OCI-LY1 (cell line): ENCODE results near the gene FRMD4A.

Experiments used
- H2AFZ ChIP-seq: fragments of 200-600 bp; sonication (generic), shearing (Covaris generic); 2 replicates; pipeline ENCODE4 v1.6.0; 2014; ENCODE audit warnings: antibody characterized with exemption, mild to moderate bottlenecking, low read length
- H3F3A ChIP-seq: fragments of 200-600 bp; sonication (generic), shearing (Covaris generic); 2 replicates; pipeline ENCODE4 v1.6.0; 2014; ENCODE audit warnings: mild to moderate bottlenecking, antibody characterized with exemption, low read length, moderate library complexity; ENCODE audit not compliant: insufficient read depth
- H3K27ac ChIP-seq: fragments of 200-600 bp; sonication (generic); 2 replicates; pipeline ENCODE4 v1.5.1; 2014; ENCODE audit warnings: low read length, mixed run types, mild to moderate bottlenecking, low read depth; ENCODE audit not compliant: poor library complexity, severe bottlenecking
- H3K27me3 ChIP-seq: fragments of 200-600 bp; sonication (generic); 2 replicates; pipeline ENCODE4 v1.6.0; 2014; ENCODE audit warnings: antibody characterized with exemption, mild to moderate bottlenecking, low read length, moderate library complexity; ENCODE audit not compliant: insufficient read depth
- H3K36me3 ChIP-seq: fragments of 200-600 bp; sonication (generic); 2 replicates; pipeline ENCODE4 v1.6.1; 2014; ENCODE audit warnings: mild to moderate bottlenecking, antibody characterized with exemption, low read length, moderate library complexity, mixed read lengths; ENCODE audit not compliant: insufficient read depth
- H3K4me1 ChIP-seq: fragments of 200-600 bp; sonication (generic); 2 replicates; pipeline ENCODE4 v1.5.1; 2014; ENCODE audit warnings: mild to moderate bottlenecking, low read length, moderate library complexity; ENCODE audit not compliant: insufficient read depth, severe bottlenecking
- H3K4me2 ChIP-seq: fragments of 200-600 bp; sonication (generic), shearing (Covaris generic); 2 replicates; pipeline ENCODE4 v1.6.1; 2014; ENCODE audit warnings: low read length
- H3K4me3 ChIP-seq: fragments of 200-600 bp; sonication (generic); 2 replicates; pipeline ENCODE4 v1.5.1; 2014; ENCODE audit warnings: low read length, low read depth, mild to moderate bottlenecking, mixed read lengths; ENCODE audit not compliant: poor library complexity, severe bottlenecking
- H3K79me2 ChIP-seq: fragments of 200-600 bp; shearing (Covaris generic); 2 replicates; pipeline ENCODE4 v1.6.1; 2016; ENCODE audit warnings: mixed run types, low read length, mixed read lengths; ENCODE audit not compliant: insufficient read depth
- H3K9ac ChIP-seq: fragments of 200-600 bp; sonication (generic), shearing (Covaris generic); 2 replicates; pipeline ENCODE4 v1.6.1; 2014; ENCODE audit warnings: mild to moderate bottlenecking, low read length, mixed read lengths
- H3K9me2 ChIP-seq: fragments of 200-600 bp; sonication (generic), shearing (Covaris generic); 2 replicates; pipeline ENCODE4 v1.6.1; 2014; ENCODE audit warnings: low read depth, mild to moderate bottlenecking, low read length, mixed read lengths
- H3K9me3 ChIP-seq: fragments of 200-600 bp; shearing (Covaris generic); 2 replicates; pipeline ENCODE4 v1.6.1; 2014; ENCODE audit warnings: low read length, mixed read lengths
- H4K20me1 ChIP-seq: fragments of 200-600 bp; sonication (generic), shearing (Covaris generic); 2 replicates; pipeline ENCODE4 v1.6.0; 2016; ENCODE audit warnings: mild to moderate bottlenecking, low read length; ENCODE audit not compliant: insufficient read depth
- CTCF ChIP-seq: fragments of 200-600 bp; sonication (generic), shearing (Covaris generic); IDR thresholded peaks from 2 replicates; pipeline ENCODE4 v1.5.1; 2017; ENCODE audit warnings: mild to moderate bottlenecking, antibody characterized with exemption, low read length, moderate library complexity, mixed read lengths
- EZH2 ChIP-seq: fragments of 200-600 bp; sonication (generic), shearing (Covaris generic); IDR thresholded peaks from 2 replicates; pipeline ENCODE4 v1.8.0; 2017; ENCODE audit warnings: borderline replicate concordance, mixed run types, mild to moderate bottlenecking, antibody characterized with exemption, low read length, moderate library complexity, mixed read lengths

FRMD4A gene

GRCh38 chr10:14371581-14371980, 40.9 kb upstream of the FRMD4A start:
- no peaks in the 10 kb centered on the region for H4K20me1 ChIP-seq
- H3K4me2 ChIP-seq, result no peak overlapping the region
- H3K36me3 ChIP-seq, result no peaks in the 10 kb centered on the region
- H3K9ac ChIP-seq, result no peak overlapping the region
- no peak overlapping the region for H2AFZ ChIP-seq
- no peak overlapping the region for H3K27ac ChIP-seq
- H3K79me2 ChIP-seq, result no peaks in the 10 kb centered on the region
- no peaks in the 10 kb centered on the region for H3F3A ChIP-seq
- no peaks in the 10 kb centered on the region for H3K4me1 ChIP-seq
- 0 out of 2 replicates have a peak, but pooled peaks cover 3% of the 10 kb centered on the region for H3K27me3 ChIP-seq
- no peak overlapping the region for H3K4me3 ChIP-seq
- no peaks in the 10 kb centered on the region for H3K9me2 ChIP-seq
- TF ChIP-seq CTCF, result no peak
- TF ChIP-seq EZH2, result no peak
- no peaks in the 10 kb centered on the region for H3K9me3 ChIP-seq

DNA sequence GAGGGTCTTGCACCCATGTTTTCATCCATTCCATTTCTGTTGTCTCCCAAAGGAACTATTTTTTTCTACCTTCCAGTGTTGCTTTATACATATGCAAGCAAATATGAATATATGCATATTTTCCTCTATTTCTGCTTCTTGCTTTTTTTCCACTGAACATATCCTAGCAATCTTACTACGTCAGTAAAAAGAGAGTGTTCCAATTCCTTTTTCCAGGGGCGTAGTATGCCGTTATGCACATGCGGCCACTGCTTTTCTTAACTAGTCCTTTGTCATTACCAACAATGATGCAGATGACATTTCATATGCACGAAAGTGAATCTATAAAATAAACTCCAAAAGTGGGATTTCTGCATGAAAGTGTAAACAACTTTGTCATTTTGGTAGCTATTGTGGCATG, 40.2 kb upstream of the FRMD4A start:
- TF ChIP-seq EZH2, result no peak
- no peak for TF ChIP-seq CTCF
- Histone ChIP-seq H3K4me1 (no peaks in the 10 kb centered on the region), H2AFZ (no peak overlapping the region), H4K20me1 (no peaks in the 10 kb centered on the region), H3K4me2 (no peak overlapping the region), H3K9me3 (no peaks in the 10 kb centered on the region), H3K9me2 (no peaks in the 10 kb centered on the region), H3K36me3 (no peaks in the 10 kb centered on the region), H3F3A (no peaks in the 10 kb centered on the region), H3K27me3 (0 out of 2 replicates have a peak, but pooled peaks cover 3% of the 10 kb centered on the region), H3K9ac (no peak overlapping the region), H3K79me2 (no peaks in the 10 kb centered on the region), H3K4me3 (no peak overlapping the region), H3K27ac (no peak overlapping the region)

- H3K4me1 ChIP-seq, result no peaks in the 10 kb centered on the region
- H4K20me1 ChIP-seq, result no peaks in the 10 kb centered on the region
- H3K4me2 ChIP-seq, result no peak overlapping the region
- no peak overlapping the region for H3K4me3 ChIP-seq
- H3K79me2 ChIP-seq, result no peaks in the 10 kb centered on the region
- no peak overlapping the region for H3K27ac ChIP-seq
- no peaks in the 10 kb centered on the region for H3K9me3 ChIP-seq
- H2AFZ ChIP-seq, result no peak overlapping the region
- H3K9me2 ChIP-seq, result no peaks in the 10 kb centered on the region
- H3F3A ChIP-seq, result no peaks in the 10 kb centered on the region
- H3K27me3 ChIP-seq, result 0 out of 2 replicates have a peak, but pooled peaks cover 3% of the 10 kb centered on the region
- H3K36me3 ChIP-seq, result no peaks in the 10 kb centered on the region
- TF ChIP-seq CTCF (no peak), EZH2 (no peak)
- no peak overlapping the region for H3K9ac ChIP-seq
These were observed 39.2 kb upstream of the FRMD4A start for GRCh38 chr10:14369906-14370305.
